Left renal cortex interstitium (tissue), 4 donors: ENCODE measurements around the gene ACTRT1. TPM values are rescaled to one million over a fixed set of nuclear protein-coding genes. Genes with fewer than 3 reads are reported as not detected.

ENCODE experiments used
- DNase-seq, 4 donors: peaks; one replicate each; pipeline ENCODE4 v3.0.0-alpha.2; 2013; ENCODE audit warnings: low read depth in 4 of 4, low spot score in 2 of 4, missing footprints in 1 of 4
- polyA plus RNA-seq, 4 donors: library from polyadenylated mRNA; unstranded; fragments of 120-200 nt; gene quantifications; one replicate each; pipeline ENCODE4 v1.2.1, GENCODE V29; 2013; ENCODE audit not compliant: insufficient read length in 4 of 4

Gene ACTRT1
- polyA plus RNA-seq = not detected

DNA sequence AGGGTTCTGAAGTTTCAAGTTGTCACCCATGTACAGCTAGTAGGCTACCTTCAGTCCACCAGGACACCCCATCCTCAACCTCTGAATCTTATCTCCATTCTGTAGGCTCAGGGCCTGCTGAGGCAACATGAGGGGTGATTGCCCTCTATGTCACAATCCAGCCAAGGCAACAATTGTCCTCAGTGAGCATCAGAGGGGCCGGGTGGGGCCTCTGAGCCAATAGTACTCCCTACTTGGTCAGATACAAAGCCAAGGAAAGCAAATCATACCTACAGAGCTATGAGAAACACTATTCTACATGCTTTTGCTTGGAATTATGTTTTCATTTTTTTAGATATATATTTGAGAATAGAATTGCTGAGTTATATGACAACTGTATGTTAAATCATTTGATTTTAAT lies at the start of gene ACTRT1:
ACTRT1 (minus strand) TSS at position 101 of the 400 bp plus-strand sequence. CDS start 197 bp downstream, outside the sequence.
- no peak for DNase-seq

DNA sequence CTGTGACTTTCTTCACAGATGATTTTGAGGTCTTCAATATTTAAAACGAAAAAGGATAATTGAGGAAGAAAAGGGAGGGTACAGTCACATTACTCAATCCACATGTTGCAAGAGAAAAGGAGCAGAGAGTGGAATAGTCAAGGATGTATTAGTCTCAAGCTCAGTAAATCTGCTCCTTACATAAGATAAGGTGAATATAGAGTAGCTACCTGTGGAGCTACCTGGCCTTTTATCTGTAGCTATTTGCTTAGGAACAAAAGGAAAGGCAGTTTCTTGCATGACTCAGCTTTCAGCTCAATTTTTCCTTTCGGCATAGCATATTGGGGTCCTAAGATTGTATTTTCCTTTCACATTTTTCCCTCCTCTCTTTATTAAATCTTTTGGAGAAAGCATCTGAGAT lies 26.3 kb upstream of the ACTRT1 start:
- DNase-seq = no peak

DNA sequence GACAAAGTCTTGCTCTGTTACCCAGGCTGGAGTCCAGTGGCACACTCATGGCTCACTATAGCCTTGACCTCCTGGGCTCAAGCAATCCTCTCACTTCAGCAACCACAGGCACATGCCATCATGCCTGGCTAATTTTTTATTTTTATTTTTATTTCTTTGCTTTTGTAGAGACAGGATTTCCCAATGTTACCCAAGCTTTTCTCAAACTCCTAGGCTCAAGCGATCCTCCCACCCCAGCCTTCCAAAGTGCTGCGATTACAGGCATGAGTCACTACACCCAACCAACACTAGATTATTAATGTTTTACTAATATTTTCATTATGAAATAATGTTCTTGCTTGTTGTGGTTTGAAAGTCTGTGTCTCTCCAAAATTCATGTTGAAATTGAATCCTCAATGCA lies 5.2 kb upstream of the ACTRT1 start:
- DNase-seq = no peak

DNA sequence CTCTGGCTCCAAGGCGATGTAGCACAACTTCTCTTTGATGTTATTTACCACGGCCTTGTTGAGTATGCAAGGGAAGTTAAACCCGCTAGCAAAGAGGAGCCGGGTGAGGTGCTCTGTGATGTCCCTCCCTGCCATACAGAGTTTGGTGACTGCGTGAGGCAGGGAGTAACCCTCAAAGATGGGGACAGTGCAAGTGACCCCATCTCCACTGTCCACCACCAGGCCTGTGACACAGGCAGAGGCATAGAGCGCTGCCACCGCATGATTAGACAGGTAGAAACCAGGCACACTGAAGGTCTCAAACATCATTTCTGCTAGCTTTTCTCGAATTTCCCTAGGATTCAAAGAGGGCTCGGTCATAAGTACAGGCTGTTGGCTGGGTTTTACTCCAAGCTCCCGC lies 677 bp downstream of the ACTRT1 start:
- DNase-seq = no peak

DNA sequence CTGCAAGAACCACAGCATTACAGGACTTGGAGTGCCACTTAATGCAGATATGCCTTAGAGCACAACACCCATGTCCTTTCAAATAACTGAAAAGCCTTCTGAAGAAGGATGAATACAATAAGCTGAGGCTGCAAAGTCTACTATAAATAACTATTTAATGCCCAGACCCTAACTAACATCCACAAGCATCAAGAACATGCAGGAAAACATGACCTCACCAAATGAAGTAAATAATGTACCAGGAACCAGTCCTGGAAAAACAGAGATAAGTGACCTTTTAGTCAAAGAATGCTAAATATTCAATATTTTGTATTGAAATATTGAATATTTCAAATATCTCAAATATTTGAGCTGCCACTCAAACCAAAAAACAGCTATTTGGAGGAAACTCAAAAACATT lies 16.9 kb downstream of the ACTRT1 start:
- DNase-seq = no peak

DNA sequence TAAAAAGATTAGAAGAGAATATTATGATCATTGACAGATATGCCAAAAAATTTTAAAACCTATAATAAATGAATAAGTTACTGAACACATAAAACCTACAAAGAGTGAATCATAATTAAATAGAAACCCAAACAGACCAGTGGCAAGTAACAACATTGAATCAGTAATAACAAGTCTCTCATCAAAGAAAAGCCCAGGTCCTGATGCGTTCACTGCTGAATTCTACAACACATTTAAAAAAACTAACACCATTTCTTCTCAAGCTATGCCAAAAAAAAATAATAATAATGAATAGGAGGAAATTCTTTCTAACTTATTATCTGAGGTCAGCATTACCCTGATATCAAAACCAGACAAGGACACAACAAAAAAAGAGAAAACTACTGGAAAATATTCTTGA lies 30.6 kb downstream of the ACTRT1 start:
- no peak for DNase-seq

DNA sequence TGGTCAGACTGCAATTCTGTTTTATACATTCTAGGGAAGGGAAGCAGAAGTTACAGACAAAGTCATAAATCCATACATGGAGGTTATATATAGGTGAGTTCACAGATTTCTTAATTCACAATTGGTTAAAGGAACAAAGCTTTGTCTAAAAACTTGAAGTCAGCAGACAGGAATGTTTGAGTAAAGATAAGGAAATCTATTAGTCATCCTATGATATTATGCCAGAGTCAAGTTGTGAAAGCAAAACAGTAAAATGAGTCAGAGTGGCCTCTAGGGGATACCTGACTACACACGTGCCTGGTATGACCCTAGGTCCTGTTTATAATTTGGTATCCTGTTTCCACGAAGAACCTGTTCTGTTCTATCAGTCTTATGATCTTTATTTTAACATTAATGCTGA lies 31.5 kb downstream of the ACTRT1 start:
- DNase-seq = no peak

DNA sequence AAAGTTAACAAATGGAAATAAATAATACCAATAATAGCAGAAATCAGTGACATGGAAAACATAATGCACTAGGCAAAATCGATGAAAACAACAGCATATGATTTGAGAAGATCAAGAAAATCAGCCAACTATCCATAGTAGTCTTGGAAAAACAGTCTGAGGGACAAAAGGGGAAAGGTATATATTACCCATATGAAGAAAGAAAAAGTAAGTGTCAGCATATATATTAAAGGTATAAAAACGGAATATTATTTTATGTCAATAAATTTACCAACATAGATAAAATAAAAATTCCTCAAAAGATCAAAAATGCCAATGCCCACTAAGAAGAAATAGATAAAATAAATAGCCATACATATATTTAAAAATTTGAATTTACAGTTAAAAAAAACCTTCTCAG lies 33.0 kb downstream of the ACTRT1 start:
- no peak for DNase-seq

DNA sequence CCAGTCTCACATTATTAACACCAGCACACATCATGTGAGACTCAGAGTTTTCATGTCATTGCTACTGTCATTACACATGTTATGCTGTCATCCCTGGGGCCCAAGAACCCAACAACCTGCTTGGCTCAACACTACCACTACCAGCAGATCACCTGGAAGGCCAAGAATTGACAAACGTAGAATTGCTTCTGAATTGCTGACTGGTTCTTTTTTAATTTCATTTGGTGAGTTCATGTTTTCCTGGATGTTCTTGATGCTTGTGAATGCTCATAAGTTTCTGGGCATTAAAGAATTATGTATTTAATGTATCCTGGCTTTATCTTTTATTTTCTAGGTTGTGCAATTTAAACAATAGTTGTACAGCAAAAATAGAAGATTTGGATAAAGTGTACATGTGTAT lies 40.2 kb downstream of the ACTRT1 start:
- DNase-seq = no peak

DNA sequence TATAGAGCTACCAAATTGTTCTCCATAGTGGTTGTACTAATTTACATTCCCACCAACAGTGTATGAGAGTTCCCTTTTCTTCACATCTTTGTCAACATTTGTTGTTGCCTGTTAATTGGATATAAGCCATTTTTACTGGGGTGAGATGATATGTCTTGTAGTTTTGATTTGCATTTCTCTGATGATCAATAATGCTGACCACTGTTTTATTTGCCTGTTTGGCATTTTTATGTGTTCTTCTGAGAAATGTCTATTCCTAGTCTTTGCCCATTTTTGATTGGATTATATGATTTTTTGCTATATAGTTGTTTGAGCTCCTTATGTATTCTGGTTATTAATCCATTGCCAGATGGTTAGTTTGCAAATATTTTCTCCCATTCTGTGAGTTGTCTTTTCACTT lies 44.3 kb downstream of the ACTRT1 start:
- no peak for DNase-seq
